HG03469 (cell line): ENCODE measurements around the gene POC1A.
"Not testable (repeated sequence)": the region's sequence is repeated elsewhere in the genome, so short reads cannot be mapped to it uniquely, and the experiment has no call there.

Experiments
- ATAC-seq: cut with Tn5 transposase; IDR thresholded peaks from one replicate; pipeline ENCODE4 v1.9.1; 2021; ENCODE audit warnings: mild to moderate bottlenecking, moderate library complexity, moderate number of reproducible peaks; ENCODE audit not compliant: unreplicated experiment

POC1A gene

DNA sequence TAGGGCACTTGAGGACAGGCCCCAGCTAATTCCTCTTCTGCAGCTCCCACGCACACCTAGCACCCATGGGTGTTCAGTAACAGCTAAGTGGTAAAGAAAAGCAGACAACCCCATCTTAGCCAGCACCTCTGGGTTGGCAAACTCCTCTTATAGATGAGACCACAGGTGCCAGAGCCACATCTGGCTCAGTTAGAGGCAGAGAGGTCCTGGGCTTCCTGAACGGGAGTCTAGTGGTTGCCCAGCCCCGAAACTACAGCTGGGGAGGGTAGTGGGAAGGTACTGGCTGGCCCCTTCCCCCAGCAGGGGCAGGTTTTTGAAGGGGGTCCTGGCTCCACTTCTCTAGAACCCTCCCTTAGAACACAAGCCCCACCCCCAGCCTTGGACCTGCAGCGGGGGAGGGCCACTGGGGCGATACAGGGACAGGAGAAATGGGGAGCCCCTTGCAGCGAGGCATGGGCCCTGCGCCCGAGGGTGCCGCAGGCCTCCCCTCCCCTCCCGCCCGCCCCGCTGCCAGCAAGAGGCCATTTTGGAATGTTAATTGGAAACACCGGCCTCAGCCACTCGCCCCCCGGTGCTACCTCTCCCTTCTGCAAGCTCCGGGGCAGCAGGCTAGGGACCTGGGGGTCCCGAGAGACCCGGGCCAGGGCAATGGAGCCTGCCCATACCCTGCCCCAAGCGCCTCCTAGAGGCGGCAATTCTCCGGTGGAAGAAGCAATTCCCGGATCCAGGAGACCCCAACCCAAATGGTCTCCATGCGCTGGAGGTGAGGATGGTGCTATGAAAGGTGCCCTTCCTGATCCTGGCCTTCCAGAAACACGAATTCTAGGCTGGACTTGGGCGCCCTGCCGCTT lies 99.3 kb downstream of the POC1A start:
- ATAC-seq, result no peak

DNA sequence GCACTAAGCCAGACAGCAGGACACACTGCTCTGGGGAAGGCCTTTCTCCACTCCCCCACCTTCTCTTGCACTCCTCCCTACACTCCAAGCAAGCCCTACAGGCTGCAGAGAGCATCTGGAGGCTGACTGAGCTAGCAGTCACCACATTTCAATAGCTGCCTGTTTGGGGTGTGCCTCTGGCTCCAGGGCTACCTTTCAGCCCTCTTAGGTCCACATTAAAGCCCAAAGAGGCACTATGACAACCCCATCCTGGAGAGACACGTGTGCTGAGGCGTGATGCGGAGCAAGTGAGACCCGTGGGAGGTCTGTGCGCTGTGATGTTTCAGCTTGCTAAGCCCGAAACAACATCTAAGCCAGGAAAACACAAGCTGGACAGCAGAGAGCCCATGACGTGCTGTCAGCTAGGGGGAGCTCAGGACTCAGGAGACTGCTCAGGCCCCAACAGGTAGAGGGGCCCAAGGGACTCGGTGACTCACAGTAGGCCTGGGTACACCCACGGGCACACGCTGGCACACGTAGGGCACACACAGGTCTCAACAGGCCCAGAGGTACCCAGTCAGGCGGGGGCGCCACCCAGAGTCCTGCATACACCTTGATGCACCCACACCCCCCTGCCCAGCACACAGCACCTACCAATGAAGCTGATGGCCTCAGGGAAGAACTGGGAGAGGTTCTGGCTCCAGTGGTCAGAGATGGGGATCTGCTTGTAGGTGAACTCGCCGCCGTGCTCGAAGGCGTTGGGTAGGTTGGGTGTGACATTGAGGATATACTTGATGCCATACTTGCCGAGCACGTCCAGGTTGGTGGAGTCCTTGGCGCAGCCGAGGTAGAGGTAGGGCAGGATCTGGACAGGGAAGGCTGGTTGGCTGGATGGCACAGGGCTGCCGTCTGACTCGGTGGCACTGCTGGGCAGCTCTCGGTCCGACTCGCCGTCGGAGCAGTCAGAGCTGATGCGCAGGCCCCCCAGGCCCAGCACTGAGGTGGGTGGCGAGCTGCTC lies 100.6 kb downstream of the POC1A start:
- ATAC-seq, result no peak

DNA sequence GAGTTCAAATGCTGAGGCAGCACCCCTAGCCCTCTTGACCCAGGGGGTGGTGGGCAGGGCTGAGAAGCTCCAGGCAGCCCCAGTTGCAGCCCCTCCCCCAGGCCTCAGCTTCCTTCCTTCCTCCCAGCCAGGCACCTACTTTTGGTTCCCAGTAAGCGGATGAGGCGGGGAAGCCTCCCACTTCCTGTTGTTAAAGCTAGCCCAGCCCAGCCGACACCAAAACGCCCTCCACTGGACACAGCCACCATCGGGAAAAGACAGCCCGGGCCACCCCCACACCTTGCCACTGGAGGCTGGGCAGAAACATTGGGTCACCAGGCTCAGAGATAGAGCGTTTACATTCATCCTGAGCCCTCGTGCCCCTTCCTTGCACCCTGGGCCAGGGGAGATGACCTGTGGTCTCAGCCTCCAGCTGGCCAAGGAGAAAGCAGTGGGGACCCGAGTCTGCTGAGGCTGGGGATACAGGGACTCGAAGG lies 101.4 kb downstream of the POC1A start:
- ATAC-seq, result no peak

DNA sequence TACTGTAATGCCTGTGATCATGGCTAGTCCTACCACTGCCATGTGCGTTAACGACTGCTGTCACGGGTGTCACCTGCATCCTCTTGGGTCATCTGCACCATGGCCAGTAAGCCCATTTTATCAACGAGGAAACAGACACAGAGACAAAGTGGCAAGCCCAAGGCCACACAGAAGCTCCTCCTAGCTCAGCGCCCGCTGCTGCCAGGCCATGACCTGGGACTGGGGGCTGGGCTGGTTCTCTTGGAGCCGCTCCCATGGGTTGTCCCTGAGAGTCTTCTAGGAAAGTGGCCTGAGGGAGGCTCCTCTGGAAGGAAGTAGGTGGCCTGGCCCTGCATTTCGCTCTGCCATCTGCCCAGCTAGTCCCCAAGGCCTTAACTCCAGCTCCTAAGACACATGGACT lies 102.8 kb downstream of the POC1A start:
- ATAC-seq, result no peak

DNA sequence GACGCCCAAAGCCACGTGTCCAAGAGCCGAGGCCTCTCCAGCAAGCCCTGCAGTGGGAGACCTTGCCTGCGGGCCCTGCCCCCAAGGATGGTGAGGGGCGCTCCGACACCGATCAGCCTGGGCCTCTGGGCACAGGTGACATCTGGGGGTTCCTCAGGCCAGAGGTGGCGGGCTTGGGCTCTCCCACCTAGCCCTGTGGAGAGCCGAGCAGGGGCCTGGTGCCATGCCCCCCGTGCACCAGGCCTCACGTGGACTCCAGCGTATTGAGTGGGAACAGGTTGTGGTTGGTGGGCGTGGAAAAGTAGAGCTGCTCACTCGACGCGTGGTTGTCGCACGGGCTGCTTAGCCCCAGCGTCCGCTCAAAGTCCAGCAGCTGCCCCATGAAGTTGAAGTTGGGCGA lies 103.7 kb downstream of the POC1A start:
- no peak for ATAC-seq

DNA sequence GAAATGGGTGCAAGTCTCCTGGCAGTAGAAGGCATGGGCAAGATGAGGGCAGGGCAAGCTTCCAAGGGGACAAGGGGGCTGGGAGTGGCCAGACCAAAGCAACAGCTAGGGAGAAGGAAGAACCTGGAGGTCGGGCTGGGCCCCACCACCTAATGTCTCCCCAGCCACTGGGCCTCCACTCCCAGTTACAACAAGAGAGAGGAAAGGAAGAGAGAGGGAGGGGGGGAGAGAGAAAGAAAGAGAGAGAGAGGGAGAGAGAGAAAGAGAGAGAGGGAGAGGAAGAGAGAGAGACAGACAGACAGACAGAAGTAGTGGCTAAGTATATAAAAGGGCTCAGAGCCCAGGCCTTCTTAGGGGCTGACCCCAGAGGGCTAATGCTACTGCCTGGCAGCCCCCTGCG lies 104.7 kb downstream of the POC1A start:
- ATAC-seq, result no peak

DNA sequence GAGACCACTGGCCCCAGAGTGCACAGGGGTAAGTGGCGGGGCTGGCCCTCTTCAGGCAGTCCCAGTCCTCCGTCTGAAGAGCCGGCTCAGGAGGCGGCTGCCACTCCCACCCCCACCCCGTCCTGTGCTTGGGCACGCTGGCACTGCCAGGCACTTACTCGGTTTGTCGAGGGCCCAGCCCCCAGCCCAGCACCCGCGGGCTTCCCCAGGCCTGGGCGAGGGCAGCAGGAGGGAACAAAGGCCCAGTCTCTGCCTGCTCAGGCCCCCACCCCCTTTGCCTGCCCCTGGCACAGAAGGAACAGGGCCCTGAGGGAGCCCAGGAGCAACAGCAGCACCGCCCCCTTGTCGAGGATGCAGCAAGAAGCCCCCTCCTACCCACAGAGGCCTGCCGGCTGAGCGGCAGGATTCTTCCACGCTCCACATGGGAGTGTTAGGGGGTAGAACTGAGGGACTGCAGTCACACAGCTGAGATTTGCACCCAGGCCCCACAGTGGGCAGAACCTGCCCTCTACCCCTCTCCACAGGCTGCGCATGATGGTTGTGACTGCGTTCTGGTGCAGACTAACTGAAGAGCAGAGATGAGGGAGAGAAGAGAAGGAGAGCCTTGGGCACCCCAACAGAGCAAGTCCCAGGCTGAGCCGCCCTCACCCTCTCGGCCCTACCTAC lies 106.8 kb downstream of the POC1A start:
- ATAC-seq, result no peak

DNA sequence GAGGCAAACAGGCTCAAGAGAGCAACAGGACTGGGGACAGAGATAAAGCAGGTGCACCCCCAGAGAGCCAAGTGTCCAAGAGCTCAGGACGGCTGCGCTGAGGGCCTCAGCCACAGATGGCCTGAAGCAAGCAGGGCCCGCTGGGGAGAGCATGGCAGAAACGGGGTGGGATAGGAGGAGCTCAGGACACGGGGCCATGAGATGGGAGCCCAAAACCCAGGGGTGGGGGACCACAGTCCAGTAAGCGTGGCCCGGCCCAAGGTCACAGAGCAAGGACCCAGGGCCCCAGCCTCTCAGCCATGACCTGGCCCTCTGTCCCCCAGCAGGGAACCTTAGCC lies 107.4 kb downstream of the POC1A start:
- ATAC-seq, result no peak

DNA sequence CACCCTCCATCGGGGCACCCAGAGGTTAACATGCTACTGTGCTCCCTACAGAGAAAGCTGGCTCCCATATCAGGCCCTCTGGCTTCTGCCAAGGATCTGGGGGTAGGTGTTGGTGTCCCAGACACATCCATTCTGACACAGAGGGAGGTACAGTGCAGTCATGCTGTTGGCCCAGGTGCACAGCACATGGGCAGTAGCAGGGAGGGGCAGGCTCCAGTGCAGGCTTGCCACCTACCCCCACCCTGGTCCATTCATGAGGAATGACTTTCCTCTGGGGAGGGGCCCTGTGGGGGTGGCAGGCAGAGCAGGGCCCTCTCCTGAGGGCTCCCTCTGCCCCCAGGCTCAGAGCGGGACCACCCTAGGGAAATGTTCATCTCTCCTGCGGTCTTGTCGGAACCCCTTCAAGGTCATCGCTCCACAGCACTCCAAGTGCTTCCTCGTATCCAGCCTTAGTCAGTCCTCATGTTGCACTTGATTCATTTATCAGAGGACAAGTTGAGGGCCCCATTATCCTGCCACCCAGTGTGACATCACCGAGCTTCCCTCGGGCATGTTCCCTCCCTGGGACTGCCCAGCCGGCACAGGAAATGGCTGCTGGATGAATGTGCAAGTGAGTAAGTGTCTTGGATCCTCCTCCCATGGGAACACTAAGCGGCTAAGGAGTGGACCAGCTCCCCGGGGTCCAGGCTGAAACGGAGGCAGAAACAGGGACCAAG lies 107.9 kb downstream of the POC1A start:
- ATAC-seq, result no peak

DNA sequence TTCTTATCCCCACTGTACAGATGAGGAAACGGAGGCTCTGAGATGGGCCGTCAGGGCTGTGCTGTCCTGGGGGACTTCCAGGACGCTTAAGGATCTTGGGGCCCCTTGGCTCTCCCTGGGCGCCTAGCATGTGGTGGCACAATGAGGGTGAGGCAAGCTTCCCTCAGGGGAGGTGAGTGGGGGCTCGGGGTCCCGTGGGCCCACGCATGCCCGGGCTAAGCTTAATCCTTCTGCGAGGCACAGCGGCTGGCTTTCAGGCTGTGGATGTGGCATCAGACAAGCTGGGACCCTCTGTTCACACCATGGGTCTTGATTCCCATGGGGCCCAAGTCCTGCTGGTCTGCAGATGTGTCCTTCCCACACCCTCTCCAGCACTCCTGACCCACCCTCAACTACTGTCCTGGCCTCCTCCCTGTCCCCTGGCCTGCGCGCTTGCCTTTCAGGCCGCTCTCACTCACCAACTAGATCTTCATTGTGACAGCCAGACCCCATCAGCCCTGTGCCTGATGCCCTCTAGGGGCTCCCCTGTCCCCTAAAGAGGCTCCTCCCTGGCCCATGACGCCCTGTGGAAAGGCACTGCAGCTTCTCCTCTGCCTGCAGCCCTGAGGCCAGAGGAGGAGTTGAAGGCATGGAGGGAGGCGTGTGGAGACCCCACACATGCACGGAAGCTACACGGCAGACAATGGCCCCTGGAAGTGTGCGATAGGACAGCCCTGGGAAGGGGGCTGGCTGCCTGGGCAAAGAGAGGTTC lies 109.2 kb downstream of the POC1A start:
- no peak for ATAC-seq

DNA sequence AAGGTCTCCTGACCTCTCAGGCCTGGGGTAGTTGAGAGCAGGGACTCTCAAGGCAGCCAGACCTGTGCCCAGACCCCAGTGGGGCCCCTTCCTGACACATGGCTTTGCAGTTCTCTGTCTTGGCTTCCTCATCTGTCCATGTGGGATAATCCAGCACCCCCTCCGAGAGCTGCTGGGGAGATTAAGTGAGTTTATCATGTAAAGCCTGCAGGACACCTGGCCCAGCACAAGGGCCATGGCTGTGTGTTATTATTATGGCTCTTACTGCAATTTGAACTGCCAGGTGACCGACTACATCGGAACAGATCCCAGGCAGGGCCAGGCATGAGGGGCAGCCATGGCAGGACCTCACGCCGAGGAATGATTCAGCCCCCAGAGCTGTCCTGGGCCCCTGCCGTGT lies 110.5 kb downstream of the POC1A start:
- no peak for ATAC-seq

DNA sequence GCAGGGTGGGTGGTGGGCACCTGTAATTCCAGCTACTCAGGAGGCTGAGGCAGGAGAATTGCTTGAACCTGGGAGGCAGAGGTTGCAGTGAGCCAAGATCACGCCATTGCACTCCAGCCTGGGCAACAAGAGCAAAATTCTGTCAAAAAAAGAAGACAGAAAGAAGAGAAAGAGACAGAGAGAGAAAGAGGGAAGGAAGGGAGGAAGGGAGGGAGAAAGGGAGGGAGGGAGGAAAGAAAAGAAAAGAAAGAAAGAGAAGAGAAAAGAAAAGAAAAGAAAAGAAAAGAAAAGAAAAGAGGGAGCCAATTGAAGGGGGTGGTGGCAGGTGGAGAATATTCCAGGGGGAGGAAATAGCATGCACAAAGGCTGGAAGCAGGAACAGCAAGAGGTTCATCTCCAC lies 111.2 kb downstream of the POC1A start:
- not testable (repeated sequence) for ATAC-seq

DNA sequence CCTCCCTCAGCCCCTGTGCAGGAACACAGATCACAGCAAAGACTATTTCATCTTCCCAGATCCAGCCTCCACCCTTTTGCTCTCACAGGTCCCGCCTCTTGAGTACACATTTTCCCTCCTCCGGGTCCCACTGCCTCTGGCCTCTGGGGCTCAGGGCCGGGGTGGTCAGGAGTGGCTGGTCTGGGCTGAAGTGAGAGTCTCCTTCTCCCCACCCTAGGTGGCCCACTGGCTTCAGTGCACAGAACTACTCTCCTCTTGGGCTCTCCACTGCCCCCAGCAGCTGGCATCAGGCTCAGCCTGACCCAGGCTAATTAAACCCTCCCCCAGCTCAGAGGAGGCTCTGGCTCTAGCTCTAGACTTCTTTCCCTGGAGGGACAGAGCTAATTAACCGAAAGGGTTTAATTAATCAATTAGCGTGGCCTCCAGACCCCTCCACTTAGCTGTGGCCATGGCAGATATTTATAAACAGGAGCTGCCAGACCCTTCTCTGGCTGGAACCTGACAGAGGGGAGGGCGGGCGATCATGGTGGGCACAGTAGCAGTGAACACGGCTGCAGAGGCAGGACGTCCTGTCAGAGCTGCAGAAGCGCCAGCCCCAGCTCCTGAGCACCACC lies 113.0 kb downstream of the POC1A start:
- no peak for ATAC-seq

DNA sequence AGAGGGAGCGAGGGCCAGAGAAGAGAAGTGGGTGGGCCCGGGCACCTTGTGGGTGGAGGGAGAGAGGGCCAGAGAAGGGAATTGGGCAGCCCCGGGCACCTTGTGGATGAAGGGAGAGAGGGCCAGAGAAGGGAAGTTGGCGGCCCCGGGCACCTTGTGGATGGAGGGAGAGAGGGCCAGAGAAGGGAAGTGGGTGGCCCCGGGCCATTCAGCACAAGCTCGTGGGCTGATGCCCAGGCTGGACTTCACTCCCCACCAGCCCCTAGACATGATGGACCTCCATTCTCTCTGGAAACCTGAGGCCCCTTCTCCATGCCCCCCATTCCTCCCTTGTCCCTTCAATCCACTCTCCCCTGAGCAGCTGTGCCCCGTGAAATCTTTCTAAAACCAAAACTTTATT lies 113.6 kb downstream of the POC1A start:
- no peak for ATAC-seq

DNA sequence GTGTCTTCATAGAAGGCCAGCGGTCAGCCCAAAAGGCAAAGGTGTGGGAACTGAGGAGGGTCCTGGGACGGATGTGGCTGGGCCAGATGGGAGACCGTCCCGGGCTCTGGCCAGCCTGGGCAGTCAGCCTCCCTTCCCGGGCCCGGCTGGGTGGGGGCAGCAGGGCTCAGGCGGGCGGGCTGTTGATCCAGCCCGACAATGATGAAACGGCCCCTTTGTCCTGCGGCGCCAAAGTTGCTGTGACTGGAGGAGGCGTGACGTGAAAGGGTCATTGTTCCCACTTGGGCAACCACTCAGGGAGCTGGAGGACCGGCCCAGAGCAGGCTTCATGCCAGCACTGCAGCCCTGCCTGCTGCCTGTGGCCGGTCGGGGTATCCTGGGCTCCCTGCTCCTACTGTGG lies 114.4 kb downstream of the POC1A start:
- ATAC-seq, result no peak

DNA sequence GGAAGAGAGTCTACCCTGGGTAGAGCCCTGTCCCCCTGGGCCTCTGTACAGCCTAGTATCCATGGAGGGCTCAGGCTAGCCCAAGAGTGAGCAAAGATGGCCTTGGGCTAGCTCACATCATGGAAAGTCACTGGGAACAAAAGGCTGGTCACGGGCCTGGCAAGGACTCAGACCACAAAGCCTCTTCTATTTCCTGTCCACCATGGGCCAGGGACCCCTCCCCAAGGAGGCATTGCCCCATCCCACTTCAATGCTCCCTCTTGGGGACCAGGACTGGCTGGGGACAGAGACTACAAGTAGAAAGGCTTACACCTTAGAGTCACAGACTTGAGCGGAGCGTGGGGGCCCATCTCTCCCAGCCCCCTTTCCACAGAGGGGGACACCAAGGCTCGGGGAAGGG lies 114.8 kb downstream of the POC1A start:
- no peak for ATAC-seq

DNA sequence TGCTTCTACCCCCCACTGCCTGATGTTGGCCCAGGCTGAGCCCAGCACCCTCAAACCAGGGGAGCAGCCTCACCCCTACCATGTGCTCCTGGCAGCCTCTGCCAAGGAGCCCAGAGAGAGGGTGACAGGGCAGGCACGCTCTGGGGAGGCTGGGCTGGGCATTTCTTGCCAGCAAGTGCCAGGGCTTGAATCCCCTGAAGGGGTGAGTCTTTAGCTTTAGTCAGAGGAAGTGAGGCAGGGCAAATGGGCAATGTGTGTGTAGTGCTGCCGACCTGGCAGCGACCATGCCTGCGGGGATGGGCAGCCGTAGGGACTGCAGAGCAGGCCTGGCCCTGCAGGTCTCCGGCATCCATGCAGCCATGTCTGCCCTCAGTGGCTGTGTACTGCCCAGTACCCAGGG lies 116.0 kb downstream of the POC1A start:
- no peak for ATAC-seq

DNA sequence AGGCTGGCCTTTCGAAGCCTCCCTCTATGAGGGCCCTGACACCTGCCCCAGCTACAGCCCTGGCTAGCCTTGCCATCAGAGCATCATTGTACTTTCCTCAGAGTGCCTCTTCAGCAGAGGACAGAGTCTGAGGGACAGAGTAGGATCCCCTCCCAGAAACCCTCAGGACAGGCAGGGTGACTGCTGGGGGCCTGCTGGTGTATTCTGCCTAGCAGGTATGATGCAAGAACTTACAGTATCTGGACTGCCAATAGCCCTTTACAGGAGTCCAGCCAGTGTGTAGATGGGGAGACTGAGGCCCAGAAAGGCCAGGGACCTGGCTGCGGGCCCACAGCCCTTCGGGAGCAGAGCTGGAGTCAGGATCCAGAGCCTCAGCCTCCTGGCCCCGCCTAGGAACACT lies 116.9 kb downstream of the POC1A start:
- ATAC-seq, result no peak

DNA sequence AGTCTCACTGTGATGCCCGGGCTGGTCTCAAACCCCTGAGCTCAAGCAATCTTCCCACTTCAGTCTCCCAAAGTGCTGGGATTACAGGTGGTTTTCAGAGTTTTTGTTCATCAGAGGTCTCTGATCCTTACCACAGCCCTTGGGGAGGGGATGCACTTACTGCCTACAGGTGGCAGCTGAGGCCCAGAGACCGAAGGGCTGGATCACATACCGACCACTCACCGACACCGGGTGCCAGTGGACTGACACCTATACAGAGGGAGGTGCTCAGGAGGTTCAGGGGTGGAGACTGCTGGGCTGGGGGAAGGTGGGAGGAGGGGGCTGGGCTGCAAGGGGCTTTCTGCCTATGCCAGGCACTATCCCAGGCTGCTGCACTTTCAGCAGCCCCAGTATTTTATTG lies 117.4 kb downstream of the POC1A start:
- ATAC-seq, result no peak
